AG09319 (cell line): ENCODE data around the gene RNGTT.

ENCODE experiments used
- DNase-seq: peaks from one replicate; pipeline ENCODE4 v3.0.0-alpha.2; 2010; ENCODE audit warnings: low read depth; ENCODE audit errors: extremely low read depth
- CTCF ChIP-seq: IDR thresholded peaks from 2 replicates; pipeline ENCODE4 v1.5.1; 2011; ENCODE audit warnings: low read depth, mild to moderate bottlenecking, inconsistent platforms, low read length, moderate library complexity

RNGTT gene

DNA sequence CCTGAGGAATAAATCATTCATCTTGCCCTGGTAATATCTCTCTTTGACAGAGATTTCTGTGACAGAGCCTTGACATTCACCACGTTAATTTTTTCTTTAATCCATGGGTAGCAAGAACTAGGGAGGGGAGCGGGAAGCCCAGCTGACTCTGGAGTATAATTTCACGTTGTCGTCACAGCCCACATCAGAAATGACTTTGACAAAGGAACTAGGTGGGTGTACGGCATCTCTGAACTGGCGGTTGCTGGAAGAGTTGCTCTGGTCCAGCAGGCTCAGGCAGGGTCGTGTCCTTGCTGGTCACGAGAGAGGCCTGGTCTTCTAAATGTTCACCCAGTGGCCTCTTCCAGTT is 400.2 kb downstream of the RNGTT start:
- TF ChIP-seq CTCF = no peak
- DNase-seq = no peak

- no peak for TF ChIP-seq CTCF
These were observed 400.8 kb downstream of the RNGTT start for GRCh38 chr6:88562353-88563276.

GRCh38 chr6:88561954-88562315 is 401.5 kb downstream of the RNGTT start:
- no peak for DNase-seq
- no peak for TF ChIP-seq CTCF

More at GRCh38 chr6:88562353-88563276, 400.8 kb downstream of the RNGTT start:
- DNase-seq = no peak

GRCh38 chr6:88561034-88561953 is 402.1 kb downstream of the RNGTT start:
- no peak for DNase-seq

More at GRCh38 chr6:88561034-88561953, 402.1 kb downstream of the RNGTT start:
- no peak for TF ChIP-seq CTCF
